Renal pelvis (tissue), 4 donors: Measurements from ENCODE around the gene TMEM255B. TPM values are rescaled to one million over a fixed set of nuclear protein-coding genes. Genes with fewer than 3 reads are reported as not detected.
A peak's percentile ranks its signal among the peaks of the same experiment; 100 is the strongest.
"Not testable (repeated sequence)": the region's sequence is repeated elsewhere in the genome, so short reads cannot be mapped to it uniquely, and the experiment has no call there.

Experiments
- DNase-seq: peaks from one replicate; pipeline ENCODE4 v3.0.0-alpha.2; 2013
- polyA plus RNA-seq, 3 donors: library from polyadenylated mRNA; unstranded; fragments of 120-200 nt; gene quantifications; one replicate each; pipeline ENCODE4 v1.2.1, GENCODE V29; 2013; ENCODE audit not compliant: insufficient read length in 3 of 3

TMEM255B gene
- polyA plus RNA-seq, 3 donors = 7.1 to 9.5 (median 8.4) TPM

DNA sequence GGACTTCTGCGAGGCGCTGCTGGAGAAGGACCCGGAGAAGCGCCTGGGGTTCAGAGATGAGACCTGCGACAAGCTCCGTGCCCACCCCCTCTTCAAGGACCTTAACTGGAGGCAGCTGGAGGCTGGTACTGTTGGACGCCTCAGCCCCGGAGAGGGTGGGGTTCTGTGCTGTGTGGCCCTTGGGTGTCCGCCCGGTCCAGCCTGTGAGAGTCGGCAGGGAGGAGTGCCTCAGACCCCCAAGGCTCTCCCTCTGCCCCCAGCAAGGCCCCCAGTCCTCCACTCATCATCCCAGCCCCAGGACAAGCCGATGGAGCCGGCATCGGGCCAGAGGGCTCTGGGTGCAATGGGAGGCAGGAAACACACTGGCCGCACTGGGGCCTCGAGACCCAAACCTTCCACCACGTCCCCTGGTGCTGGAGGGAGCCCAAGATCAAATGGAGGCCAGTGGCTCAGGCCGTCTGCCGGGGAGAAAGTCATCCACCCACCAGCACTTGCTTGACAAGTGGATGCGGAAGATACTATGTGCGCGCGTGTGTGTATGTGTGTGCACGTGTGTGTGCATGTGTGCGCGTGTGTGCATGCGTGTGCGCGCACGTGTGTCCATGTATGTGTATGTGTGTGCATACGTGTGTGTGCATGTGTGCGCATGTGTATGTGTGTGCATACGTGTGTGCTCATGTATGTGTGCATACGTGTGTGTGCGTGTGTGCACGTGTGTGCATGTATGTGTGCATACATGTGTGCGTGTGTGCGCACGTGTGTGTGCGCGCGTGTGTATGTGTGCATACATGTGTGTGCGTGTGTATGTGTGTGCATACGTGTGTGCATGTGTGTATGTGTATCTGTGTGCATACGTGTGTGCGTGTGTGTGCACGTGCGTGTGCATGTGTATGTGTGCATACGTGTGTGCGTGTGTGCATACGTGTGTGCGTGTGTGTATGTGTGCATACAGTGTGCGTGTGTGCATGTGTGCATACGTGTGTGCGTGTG is 25.8 kb upstream of the TMEM255B start:
- DNase-seq = no peak

DNA sequence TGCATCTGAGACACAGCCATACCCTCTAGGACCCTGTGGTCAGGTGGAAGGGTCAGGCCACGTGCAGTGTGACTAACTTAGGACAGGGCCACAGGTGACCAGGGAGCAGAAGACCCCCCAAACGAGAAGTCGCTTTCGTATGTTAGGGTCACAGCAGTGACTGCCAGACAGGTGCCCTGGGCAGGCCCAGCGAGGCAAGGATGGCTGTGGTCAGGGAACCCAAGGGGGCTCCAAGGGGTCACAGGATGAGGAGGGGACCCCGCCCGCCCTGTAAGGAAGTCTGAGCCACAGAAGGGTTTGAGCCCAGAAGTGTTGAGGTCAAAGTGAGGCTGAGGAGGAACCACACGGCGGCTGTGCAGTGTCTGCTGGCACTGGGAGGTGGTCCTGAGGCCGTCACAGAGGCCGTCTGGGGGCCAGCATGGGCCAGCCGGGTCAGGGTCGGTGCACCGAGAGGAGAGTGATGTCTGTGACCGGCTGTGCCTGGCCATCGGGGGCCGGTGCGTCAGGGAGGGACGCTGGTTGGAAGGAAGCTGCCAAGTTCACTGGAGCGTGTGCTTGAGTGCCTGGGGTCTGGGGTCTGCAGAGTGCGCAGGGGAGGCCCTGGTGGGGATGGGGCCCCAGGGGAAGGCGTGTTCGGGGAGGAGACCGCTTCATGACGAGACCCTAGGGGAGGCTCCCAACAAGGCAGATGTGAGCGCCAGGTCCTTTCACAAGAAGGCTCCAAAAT is 24.8 kb upstream of the TMEM255B start:
- DNase-seq = no peak

DNA sequence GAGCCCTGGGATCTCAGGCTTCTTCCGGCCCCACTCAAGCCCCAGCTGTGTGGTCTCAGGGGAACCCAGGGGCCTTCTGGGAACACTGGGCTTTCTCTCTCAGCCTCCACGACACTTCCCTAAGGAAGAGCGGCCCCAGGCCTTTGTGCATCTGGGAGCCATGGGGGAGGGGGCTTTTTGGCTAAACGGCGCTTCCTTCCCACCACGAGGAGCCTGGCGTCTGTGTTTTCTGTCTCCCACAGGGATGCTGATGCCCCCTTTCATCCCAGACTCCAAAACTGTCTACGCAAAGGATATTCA is 24.2 kb upstream of the TMEM255B start:
- DNase-seq = no peak

DNA sequence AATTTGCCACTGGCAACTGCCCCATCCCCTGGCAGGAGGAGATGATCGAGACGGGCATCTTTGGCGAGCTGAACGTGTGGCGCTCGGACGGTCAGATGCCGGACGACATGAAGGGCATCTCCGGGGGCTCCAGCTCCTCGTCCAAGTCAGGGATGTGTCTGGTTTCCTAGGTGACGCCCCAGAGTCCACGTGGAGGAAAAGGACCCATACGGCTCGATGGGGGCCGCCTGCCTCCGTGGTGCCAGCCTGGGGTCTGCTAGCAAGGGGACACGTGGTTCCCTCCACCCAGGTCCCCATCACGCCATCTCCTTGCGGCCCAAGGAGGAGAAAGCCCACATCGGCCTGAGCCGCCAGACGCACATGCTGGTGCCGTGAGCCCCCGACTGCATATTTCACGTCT is 23.8 kb upstream of the TMEM255B start:
- DNase-seq = no peak

DNA sequence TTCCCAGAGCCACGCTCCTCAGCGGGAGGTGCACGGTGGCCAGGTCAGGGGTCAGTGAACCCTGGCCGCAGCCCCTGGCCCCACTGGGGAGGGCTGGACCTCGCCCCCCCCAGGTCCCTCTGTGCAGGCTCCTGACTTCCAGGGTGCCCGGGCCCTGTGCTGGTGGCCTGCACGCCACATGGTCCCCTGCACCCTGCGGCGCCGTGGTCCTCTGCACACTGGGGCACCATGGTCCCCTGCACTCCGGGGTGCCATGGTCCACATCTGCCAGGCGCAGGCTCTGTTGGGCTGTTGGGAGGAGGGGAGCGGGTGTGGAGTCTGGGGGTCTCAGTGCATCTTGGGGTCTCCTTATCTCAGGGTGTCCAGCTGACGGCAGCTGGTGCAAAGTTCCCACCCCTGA is 23.3 kb upstream of the TMEM255B start:
- DNase-seq = no peak

DNA sequence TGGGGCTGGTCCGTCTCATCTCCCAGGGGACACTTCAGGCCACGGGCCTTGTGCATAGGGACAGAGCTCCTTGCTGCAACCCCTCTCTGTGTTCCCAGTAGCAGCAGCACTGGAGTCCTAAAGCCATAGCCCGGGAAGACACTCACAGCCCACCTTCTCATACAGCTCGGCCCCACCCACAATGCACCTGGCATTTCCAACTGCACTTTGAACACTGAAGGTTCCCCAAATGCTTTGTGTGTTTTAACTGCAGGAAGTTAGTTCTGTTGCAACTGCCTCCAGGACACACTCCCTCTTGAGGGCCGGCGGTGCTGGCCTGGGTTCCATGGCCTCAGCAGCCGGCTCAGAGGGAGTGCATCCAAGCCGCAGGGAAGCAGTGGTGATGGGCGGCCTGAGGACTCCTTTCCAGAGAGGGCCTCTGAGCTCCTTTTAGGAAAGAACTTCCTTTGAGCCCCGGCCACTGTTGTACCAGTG is 22.7 kb upstream of the TMEM255B start:
- DNase-seq = no peak

DNA sequence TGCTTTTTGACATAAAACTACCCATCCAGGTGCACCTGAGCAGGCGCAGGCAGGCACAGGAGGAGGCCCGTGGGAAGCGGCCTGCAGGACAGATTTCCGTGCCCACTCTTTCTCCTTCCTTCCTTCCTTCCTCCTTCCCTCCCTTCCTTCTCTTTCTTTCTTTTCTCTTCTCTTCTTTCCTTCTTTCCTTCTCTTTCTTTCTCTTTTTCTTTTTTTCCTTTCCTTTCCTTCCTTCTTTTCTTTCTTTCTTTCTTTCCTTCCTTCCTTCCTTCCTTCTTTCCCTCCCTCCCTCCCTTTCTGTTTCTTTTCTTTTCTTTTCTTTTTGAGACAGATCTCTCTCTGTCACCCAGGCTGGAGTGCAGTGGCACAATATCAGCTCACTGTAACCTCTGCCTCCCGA is 21.2 kb upstream of the TMEM255B start:
- no peak for DNase-seq

DNA sequence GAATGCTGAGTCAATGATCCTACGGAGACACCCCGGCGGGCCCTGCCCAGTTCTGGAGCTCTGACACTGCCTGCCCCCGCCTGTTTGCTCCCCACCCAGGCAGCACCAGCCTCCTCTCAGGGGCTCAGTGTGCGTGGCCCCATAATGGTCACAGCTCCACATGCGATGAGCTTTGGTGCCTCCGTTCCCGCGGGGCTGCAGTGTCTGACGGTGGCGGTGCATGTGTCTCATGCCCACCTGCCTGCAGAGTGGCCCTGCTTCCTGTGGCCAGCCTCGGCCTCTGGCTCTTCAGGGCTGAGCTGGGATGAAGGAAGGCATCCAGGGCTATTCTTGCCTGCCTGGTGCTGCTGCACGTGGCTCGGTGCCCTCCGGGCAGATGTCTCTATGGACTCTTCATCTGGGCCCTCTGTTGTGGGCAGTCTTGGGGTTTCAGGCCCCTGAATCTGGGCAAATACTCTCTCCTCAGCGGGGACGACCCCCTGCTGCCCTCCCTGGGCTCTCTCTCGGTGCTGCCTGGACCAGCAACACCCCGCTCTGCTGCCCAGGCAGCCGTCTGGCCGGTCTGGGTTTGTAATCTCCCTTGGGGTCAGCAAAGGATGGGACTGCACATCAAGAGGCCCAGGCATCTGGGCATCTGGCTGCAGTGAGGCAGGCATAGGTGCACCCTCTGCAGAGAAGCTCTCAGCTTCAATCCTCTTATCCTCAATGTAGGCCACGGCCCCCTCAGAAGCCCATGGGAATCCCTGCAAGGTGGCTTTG is 19.3 kb upstream of the TMEM255B start:
- no peak for DNase-seq

DNA sequence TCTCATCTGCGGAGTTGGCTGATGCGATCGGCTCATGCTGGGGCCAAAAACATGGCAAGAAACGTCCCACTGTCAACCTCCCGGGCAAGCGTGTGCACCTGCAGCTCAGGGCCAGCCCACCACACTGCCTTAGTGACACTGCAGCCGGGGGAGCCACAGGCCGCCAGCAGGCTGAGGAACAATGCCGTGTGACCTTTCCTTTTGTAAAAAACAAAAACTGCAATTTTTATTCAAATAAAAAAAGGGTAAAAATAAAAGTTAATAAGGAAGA is 18.8 kb upstream of the TMEM255B start:
- DNase-seq = no peak

DNA sequence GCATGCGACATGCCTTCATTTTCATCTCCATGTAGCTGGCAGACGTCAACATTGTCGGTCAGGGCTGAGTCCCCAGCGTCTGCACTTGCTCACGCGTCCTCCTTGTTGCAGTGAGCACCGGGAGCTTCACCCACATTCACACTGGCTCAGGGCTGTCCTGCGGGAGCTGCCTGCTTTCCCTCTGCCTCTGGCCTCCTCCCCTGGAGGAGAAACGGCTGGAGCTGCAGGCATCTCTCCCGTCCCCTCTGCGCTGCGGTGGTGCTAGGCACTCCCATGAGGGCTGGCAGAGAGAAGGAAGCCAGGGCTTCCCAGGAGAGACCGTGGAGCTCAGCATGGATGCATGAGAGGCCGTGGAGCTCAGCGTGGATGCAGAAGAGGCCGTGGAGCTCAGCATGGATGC is 18.4 kb upstream of the TMEM255B start:
- DNase-seq = no peak

DNA sequence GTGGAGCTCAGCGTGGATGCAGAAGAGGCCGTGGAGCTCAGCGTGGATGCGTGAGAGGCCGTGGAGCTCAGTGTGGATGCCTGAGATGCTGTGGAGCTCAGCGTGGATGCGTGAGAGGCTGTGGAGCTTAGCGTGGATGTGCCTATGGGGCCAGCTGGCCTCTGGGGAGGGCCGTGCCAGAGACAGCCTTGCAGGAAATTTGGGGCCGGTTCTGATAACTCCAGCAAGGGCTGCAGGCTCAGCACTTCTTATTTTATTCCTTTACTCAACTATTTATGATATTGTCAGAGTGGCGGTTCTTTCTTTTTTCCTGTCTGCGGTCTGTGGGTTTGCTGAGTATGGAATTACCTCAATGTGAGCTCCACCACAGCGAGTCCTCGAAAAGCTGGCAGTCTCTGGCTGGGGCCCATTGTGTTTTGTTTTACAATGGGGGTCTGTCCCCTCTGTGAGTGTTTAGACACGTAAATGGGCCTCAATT is 17.8 kb upstream of the TMEM255B start:
- DNase-seq = no peak

DNA sequence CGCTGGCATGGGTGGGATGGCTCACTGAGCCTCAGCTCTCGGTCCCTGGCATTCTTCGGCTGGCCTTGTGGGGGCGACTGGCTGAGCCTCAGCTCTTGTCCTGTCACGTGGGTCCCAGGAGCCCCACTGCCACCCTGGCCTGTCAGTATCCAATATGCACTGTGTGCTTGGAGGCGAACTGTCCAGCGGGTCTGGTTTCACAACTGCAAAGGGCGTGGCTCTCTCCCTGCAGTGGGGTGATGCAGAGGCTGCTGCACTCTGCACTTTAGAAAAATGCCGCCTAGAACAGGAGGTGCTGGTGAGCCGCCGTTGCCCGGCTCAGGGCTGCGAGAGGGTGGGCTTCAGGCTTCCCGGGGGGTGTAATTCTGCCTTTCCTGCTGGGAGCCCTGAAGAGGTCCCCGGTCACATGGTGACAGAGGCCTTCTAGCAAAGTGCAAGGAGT is 17.0 kb upstream of the TMEM255B start:
- DNase-seq = peak; percentile 79

DNA sequence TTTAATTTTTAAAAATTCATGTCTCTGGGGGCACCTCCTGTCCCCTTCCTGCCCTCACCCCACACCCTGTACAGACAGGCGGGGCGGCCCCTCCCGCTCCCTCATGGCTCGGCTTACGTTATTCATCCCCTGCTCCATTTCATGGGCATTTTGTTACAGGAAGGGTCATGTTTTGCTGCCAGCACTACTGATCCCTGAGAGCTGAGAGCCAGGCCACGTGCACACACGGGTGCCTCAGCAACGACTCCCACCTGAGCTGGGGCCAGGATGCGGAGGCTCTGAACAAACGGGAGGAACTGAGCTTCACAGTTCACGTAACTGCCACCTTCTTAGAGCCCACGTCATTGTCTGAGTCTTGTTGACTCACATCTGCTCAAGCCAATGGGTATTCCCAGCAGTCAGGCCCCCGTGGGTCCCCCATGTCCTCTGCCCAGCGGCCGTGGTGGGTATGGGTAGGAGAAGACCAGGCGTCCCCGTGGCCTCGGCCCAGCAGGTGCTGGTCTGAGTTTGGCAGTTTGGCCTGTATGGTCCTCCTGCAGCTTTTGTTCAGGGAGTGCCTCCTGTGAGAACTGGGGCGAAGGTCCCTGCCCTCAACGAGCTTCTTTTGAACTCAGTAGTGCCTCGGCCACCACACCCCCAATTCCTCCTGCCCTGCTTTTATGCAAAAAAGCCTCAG is 16.4 kb upstream of the TMEM255B start:
- DNase-seq = peak; percentile 66

DNA sequence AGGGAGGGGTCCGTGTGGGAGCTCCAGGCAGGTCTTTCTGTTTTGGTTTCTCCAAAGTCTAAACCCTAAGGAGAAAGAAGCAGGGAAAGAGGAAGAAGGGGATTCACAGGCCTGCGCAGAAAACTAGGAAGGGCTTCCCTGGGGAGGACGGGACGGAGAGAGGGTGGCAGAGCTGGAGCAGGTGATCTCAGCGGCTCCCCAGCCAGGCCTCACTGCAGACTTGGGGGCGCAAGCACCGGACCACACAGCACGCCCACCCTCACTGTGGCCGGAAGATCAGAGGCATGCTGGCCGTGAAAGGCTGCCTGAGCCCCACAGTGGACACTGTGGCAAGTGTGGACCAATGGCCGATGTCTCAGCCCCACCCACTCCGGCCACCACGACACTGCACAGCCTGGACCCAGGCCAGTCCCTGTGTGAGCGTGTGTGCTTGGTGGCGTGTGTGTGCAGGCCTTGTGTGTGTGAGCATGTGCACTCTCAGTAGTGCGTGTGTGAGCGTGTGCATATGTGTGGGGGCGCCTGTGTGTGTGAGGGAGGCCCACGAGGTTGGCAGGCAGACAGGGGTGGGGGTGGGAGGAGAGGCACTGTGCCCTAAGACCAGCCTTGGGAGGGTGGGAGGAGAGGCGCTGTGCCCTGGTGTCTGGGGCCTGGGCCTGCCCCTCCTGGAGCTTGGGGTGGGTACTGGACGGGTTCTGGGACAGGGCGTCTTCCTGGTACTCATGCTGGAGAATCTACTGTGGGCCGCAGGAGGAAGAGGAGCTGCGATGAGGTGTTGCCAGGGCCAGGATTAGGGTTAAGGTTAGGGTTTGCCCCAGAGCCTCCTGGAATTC is 15.4 kb upstream of the TMEM255B start:
- no peak for DNase-seq

DNA sequence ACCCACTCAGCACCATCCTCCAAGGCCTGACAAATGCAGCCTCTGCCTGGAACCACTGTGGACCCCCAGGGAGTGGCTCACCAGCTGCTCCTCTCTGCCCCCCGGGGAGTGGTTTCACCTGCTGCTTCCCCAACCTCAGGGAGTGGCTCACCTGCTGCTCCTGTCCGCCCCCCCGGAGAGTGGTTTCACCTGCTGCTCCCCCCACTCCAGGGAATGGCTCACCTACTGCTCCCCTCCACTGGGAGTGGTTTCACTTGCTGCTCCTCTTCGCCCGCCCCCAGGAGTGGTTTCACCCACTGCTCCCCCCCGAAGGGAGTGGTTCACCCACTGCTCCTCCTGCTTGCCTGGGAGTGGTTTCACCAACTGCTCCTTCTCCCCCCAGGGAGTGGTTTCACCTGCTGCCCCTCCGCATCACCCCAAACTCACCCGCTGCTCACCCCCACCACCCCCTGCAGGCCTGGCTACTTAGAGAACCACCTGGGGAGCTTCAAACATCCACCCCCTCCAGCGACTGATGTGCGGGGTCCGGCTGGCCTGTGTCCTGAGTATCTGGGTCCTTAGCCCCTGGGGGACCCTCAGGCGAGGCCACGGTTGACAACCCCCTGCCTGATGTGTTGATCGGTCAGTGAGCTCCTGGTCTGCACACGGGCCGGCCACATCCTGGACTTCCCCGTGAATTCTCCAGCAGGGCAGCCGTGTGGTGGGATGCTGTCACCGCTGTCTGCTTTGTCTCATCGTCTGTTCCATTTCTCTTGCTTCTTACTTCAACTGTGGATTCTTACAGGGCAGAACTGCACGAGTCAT is 14.6 kb upstream of the TMEM255B start:
- DNase-seq = no peak

DNA sequence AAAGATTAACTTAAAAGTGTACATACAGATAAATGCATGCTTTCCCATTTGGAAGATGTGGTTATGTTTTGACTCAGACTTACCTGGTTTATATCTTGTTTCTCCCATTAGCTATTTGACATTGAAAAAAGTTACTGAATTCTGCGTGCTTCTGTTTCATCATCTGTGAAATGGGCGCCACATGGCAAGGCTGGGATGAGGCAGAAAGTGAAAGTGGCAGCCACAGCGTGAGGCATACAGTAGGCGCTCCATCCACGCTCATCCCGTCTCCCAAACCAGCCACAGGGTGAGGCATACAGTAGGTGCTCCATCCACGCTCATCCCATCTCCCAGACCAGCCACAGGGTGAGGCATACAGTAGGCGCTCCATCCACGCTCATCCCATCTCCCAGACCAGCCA is 14.0 kb upstream of the TMEM255B start:
- no peak for DNase-seq

DNA sequence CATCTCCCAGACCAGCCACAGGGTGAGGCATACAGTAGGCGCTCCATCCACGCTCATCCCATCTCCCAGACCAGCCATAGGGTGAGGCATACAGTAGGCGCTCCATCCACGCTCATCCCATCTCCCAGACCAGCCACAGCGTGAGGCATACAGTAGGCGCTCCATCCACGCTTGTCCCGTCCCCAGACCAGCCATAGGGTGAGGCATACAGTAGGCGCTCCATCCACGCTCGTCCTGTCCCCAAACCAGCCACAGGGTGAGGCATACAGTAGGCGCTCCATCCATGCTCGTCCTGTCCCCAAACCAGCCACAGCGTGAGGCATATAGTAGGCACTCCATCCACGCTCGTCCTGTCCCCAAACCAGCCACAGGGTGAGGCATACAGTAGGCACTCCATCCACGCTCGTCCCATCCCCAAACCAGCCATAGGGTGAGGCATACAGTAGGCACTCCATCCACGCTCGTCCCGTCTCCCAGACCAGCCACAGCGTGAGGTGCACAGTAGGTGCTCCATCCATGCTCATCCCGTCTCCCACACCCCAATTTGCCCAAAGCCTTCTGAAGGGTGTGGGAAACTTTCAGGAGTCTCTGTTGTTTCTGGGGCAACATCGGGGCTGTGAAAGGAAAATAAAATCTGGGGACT is 13.4 kb upstream of the TMEM255B start:
- not testable (repeated sequence) for DNase-seq

DNA sequence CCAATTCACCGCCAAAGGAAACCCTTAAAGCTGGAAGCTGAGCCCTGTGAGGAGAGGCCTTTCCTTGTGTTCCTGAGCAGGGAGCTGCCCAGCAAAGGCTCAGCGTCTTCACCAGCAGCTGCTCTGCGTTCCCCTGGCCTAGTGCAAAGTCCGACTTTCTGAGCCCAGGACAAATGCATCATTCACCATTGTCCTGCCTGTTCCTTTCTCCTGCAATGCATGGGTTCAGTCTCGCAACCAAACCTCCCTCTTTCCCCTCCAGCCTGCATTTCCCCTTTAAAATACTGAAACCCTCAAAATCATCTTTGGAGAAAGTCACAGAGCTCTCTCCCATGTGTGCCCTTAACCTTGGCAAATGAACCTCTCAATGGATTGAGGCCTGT is 12.9 kb upstream of the TMEM255B start:
- DNase-seq = no peak

DNA sequence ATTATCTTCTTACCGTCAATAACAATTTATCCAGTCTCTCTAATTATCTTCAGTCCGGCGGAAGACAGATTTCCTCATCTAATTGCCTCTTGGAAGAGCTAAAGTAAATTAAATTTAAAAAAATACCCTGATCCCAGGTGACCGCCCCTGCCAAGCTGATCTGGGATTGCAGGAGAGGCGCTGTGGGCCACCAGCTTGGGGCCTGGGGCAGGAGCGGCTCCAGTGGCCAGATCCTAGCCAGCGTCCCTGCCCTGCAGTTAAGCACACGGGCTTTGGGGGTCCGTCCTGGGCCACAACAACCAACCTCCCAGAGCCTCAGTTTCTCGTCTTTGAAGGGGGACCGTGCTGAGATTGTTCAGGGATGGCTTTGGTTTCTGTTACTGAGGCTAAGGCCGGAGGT is 12.4 kb upstream of the TMEM255B start:
- DNase-seq = no peak
